Fibroblast of lung (primary cell): ENCODE results near the gene SLAMF1. TPM values are rescaled to one million over a fixed set of nuclear protein-coding genes. Genes with fewer than 3 reads are reported as not detected.

ENCODE experiments used
- DNase-seq, 2 donors: peaks; one replicate each; pipeline versions ENCODE4 v3.0.0 to v3.0.0-alpha.2; 2010; ENCODE audit warnings: low read depth in 2 of 2
- H2AFZ ChIP-seq: 2 replicates; pipeline ENCODE4 v1.5.1; 2012; ENCODE audit warnings: low read length, control low read depth, inconsistent platforms
- H3K27ac ChIP-seq: 2 replicates; pipeline ENCODE4 v1.5.1; 2011; ENCODE audit warnings: low read length, control low read depth; ENCODE audit not compliant: insufficient read depth
- H3K27me3 ChIP-seq: 2 replicates; pipeline ENCODE4 v1.5.1; 2011; ENCODE audit warnings: mild to moderate bottlenecking, low read length; ENCODE audit not compliant: control insufficient read depth, insufficient read depth
- H3K36me3 ChIP-seq: 2 replicates; pipeline ENCODE4 v1.5.1; 2011; ENCODE audit warnings: low read length; ENCODE audit not compliant: control insufficient read depth, insufficient read depth
- H3K4me1 ChIP-seq: 2 replicates; pipeline ENCODE4 v1.5.1; 2011; ENCODE audit warnings: low read length; ENCODE audit not compliant: control insufficient read depth, insufficient read depth; ENCODE audit errors: extremely low read depth
- H3K4me2 ChIP-seq: 2 replicates; pipeline ENCODE4 v1.5.1; 2011; ENCODE audit warnings: low read length, control low read depth; ENCODE audit not compliant: insufficient read depth; ENCODE audit errors: extremely low read depth
- H3K4me3 ChIP-seq, 4 experiments: fragments of 200-600 bp in 1 of 4; sonication (generic) in 1 of 4; replicated peaks in 1 of 4; 2 replicates each; pipeline ENCODE4 v1.5.1; 2011 to 2016; ENCODE audit warnings: low read length in 4 of 4, low read depth in 3 of 4, mild to moderate bottlenecking in 3 of 4, control low read depth in 2 of 4, inconsistent platforms in 1 of 4, mixed read lengths in 1 of 4; ENCODE audit not compliant: insufficient read depth in 1 of 4; ENCODE audit errors: control extremely low read depth in 1 of 4
- H3K79me2 ChIP-seq: 2 replicates; pipeline ENCODE4 v1.5.1; 2012; ENCODE audit warnings: mild to moderate bottlenecking, low read length, inconsistent platforms; ENCODE audit not compliant: control insufficient read depth, insufficient read depth
- H3K9ac ChIP-seq: 2 replicates; pipeline ENCODE4 v1.5.1; 2011; ENCODE audit warnings: mild to moderate bottlenecking, low read length, control low read depth; ENCODE audit not compliant: insufficient read depth
- H3K9me3 ChIP-seq: 2 replicates; pipeline ENCODE4 v1.5.1; 2012; ENCODE audit warnings: low read depth, low read length; ENCODE audit not compliant: control insufficient read depth, insufficient read depth
- H4K20me1 ChIP-seq: 2 replicates; pipeline ENCODE4 v1.5.1; 2011; ENCODE audit warnings: low read length; ENCODE audit not compliant: control insufficient read depth, insufficient read depth; ENCODE audit errors: extremely low read depth
- EZH2 ChIP-seq: IDR thresholded peaks from 2 replicates; pipeline ENCODE4 v1.5.1; 2012; ENCODE audit warnings: low read length, control low read depth, mild to moderate bottlenecking; ENCODE audit errors: missing control alignments
- polyA plus RNA-seq, 2 donors: library from polyadenylated mRNA; depleted of rRNA in 1 of 2; stranded (reverse) in 1 of 2; unstranded in 1 of 2; fragments of >200 nt; gene quantifications; 2 replicates each; pipeline ENCODE4 v1.2.1, GENCODE V29; 2011 to 2012; ENCODE audit warnings: missing spikeins in 1 of 2
- total RNA-seq: library from RNA; depleted of rRNA; stranded (reverse); fragments of >200 nt; gene quantifications from 2 replicates; pipeline ENCODE4 v1.2.1, GENCODE V29; 2014
- TF ChIP-seq, protein P1 (sequence below), 2 donors: IDR thresholded peaks in 1 of 2; conservative IDR thresholded peaks in 1 of 2; 1 replicate in 1 of 2; 2 replicates in 1 of 2; pipeline ENCODE4 v1.5.1; 2011 to 2012; ENCODE audit warnings: low read length in 2 of 2, control low read depth in 1 of 2, inconsistent platforms in 1 of 2, low read depth in 1 of 2, mild to moderate bottlenecking in 1 of 2

SLAMF1 gene
- total and polyA plus RNA-seq, 2 donors (not counting 1 experiment from before 2014, with no cell fraction given), result not detected

GRCh38 chr1:160665330-160666078, 18.7 kb upstream of the SLAMF1 start:
- Histone ChIP-seq H3K9ac (no peak overlapping the region), H2AFZ (no peak overlapping the region), H3K27ac (no peak overlapping the region), H3K9me3 (no peaks in the 10 kb centered on the region), H3K4me3 (no peak overlapping the region), H3K79me2 (no peaks in the 10 kb centered on the region), H4K20me1 (no peaks in the 10 kb centered on the region), H3K27me3 (no peaks in the 10 kb centered on the region), H3K36me3 (no peaks in the 10 kb centered on the region), H3K4me1 (no peaks in the 10 kb centered on the region), H3K4me2 (no peak overlapping the region)
- TF ChIP-seq, protein P1, sequence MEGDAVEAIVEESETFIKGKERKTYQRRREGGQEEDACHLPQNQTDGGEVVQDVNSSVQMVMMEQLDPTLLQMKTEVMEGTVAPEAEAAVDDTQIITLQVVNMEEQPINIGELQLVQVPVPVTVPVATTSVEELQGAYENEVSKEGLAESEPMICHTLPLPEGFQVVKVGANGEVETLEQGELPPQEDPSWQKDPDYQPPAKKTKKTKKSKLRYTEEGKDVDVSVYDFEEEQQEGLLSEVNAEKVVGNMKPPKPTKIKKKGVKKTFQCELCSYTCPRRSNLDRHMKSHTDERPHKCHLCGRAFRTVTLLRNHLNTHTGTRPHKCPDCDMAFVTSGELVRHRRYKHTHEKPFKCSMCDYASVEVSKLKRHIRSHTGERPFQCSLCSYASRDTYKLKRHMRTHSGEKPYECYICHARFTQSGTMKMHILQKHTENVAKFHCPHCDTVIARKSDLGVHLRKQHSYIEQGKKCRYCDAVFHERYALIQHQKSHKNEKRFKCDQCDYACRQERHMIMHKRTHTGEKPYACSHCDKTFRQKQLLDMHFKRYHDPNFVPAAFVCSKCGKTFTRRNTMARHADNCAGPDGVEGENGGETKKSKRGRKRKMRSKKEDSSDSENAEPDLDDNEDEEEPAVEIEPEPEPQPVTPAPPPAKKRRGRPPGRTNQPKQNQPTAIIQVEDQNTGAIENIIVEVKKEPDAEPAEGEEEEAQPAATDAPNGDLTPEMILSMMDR (conservative IDR thresholded peaks at IDR 0.05 in 1 of 2, IDR thresholded peaks at IDR 0.05 in 1 of 2; ENCODE audit: low read depth in 1 of 2, low read length in 2 of 2), result no peak
- TF ChIP-seq EZH2, result no peak
- DNase-seq, result no peak

DNA sequence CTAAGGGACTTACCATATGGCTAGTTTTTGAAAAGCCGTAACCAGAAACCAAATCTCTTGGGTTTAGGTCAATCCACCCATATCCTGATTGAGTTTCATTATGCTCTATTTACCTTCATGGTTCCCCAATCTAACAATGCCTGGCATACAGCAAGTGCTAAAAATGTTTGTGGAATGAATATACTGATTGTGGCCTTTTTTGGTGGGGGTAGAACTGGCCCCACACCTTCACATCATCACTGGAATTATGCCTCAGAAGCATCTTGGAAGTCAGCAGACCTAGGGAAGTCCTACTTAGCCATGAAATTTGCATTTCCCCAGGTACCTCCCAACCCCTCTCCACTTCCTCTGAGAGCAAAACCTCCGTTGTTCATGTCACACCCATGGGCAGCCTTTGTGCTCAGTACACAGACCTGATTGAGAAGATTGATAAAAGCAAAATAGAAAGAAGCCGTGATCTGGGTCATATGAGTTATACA, 17.8 kb upstream of the SLAMF1 start:
- Histone ChIP-seq H3K27ac (no peak overlapping the region), H3K79me2 (no peaks in the 10 kb centered on the region), H4K20me1 (no peaks in the 10 kb centered on the region), H3K36me3 (no peaks in the 10 kb centered on the region), H3K4me2 (no peak overlapping the region), H3K9ac (no peak overlapping the region), H3K27me3 (no peaks in the 10 kb centered on the region), H3K9me3 (no peaks in the 10 kb centered on the region), H2AFZ (no peak overlapping the region), H3K4me1 (no peaks in the 10 kb centered on the region), H3K4me3 (no peak overlapping the region)
- TF ChIP-seq, protein P1 (conservative IDR thresholded peaks at IDR 0.05 in 1 of 2, IDR thresholded peaks at IDR 0.05 in 1 of 2; ENCODE audit: low read depth in 1 of 2, low read length in 2 of 2), result no peak
- no peak for TF ChIP-seq EZH2
- no peak for DNase-seq

DNA sequence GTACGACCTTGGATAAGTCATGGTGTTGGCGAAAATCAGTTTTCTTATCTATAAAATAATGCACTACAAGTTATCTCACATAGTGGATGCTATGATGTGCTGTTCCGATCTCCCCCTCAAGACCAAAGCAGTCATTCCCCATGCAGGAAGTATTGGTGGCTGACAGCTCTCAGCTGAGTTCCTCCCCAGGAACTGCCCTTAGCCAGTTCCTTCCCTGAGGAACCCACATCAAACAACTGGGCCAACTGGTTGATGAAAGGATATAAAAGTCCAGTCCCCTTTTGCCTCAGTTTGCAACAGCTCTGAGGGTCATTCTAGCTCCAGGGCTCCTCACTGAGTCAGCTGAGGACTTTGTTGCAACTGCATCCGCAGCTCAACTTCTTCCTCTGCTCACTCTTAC, 16.1 kb upstream of the SLAMF1 start:
- H3K4me3 ChIP-seq, result no peak overlapping the region
- no peaks in the 10 kb centered on the region for H3K27me3 ChIP-seq
- TF ChIP-seq, protein P1 (conservative IDR thresholded peaks at IDR 0.05 in 1 of 2, IDR thresholded peaks at IDR 0.05 in 1 of 2; ENCODE audit: low read depth in 1 of 2, low read length in 2 of 2), result no peak
- no peaks in the 10 kb centered on the region for H3K4me1 ChIP-seq
- no peaks in the 10 kb centered on the region for H3K79me2 ChIP-seq
- no peak overlapping the region for H3K4me2 ChIP-seq
- H3K9ac ChIP-seq, result no peak overlapping the region
- no peak overlapping the region for H2AFZ ChIP-seq
- H3K27ac ChIP-seq, result no peak overlapping the region
- no peaks in the 10 kb centered on the region for H3K36me3 ChIP-seq
- no peaks in the 10 kb centered on the region for H4K20me1 ChIP-seq
- DNase-seq, result no peak
- no peaks in the 10 kb centered on the region for H3K9me3 ChIP-seq
